Measurements from ENCODE around the gene F13A1. TPM values are rescaled to one million over a fixed set of nuclear protein-coding genes. Genes with fewer than 3 reads are reported as not detected.

Gene F13A1
- total RNA-seq, 2 experiments from 2014 or later: not detected

DNA sequence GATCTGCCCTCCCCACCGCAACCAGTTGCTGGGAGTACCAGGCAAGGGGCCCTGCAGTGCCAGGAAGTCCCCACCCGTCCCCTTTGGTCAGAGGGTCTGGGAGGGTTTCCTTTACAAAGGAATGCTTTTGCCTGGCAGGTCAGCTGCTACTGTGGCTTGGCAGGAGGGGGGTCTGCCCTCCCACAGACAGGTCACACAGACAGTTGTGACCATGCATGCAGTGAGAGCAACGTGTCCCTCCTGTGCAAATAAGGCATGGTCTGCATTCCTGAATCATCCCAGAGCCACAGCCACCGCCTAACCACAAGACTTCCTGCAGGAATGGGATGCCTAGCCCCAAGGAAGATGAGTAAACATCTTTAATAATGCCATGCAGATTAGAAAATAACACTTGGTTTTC lies 439 bp upstream of the F13A1 start:
- peaks cover 41% of the 10 kb centered on the region for H3K27me3 Mint-ChIP-seq
- no peaks in the 10 kb centered on the region for H3K4me1 Mint-ChIP-seq (ENCODE audit: low read depth)
- H3K27ac Mint-ChIP-seq: no peak overlapping the region
- intact Hi-C loops (cut with micrococcal nuclease): no loop called here
- no peak for DNase-seq
- no peaks in the 10 kb centered on the region for H3K36me3 Mint-ChIP-seq (ENCODE audit: low read depth)
- CTCF ChIA-PET: no interaction called here
- ATAC-seq: no peak
- POLR2A ChIA-PET: interaction anchor here (0.7 kb wide), 1 partner anchor 18 kb away, joined by 4 read pairs; no protein-coding TSS in a partner anchor
- H3K9me3 Mint-ChIP-seq: no peaks in the 10 kb centered on the region
- no peak overlapping the region for H3K4me3 Mint-ChIP-seq
- TF ChIP-seq, protein P1, sequence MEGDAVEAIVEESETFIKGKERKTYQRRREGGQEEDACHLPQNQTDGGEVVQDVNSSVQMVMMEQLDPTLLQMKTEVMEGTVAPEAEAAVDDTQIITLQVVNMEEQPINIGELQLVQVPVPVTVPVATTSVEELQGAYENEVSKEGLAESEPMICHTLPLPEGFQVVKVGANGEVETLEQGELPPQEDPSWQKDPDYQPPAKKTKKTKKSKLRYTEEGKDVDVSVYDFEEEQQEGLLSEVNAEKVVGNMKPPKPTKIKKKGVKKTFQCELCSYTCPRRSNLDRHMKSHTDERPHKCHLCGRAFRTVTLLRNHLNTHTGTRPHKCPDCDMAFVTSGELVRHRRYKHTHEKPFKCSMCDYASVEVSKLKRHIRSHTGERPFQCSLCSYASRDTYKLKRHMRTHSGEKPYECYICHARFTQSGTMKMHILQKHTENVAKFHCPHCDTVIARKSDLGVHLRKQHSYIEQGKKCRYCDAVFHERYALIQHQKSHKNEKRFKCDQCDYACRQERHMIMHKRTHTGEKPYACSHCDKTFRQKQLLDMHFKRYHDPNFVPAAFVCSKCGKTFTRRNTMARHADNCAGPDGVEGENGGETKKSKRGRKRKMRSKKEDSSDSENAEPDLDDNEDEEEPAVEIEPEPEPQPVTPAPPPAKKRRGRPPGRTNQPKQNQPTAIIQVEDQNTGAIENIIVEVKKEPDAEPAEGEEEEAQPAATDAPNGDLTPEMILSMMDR (IDR thresholded peaks at IDR 0.05): no peak

DNA sequence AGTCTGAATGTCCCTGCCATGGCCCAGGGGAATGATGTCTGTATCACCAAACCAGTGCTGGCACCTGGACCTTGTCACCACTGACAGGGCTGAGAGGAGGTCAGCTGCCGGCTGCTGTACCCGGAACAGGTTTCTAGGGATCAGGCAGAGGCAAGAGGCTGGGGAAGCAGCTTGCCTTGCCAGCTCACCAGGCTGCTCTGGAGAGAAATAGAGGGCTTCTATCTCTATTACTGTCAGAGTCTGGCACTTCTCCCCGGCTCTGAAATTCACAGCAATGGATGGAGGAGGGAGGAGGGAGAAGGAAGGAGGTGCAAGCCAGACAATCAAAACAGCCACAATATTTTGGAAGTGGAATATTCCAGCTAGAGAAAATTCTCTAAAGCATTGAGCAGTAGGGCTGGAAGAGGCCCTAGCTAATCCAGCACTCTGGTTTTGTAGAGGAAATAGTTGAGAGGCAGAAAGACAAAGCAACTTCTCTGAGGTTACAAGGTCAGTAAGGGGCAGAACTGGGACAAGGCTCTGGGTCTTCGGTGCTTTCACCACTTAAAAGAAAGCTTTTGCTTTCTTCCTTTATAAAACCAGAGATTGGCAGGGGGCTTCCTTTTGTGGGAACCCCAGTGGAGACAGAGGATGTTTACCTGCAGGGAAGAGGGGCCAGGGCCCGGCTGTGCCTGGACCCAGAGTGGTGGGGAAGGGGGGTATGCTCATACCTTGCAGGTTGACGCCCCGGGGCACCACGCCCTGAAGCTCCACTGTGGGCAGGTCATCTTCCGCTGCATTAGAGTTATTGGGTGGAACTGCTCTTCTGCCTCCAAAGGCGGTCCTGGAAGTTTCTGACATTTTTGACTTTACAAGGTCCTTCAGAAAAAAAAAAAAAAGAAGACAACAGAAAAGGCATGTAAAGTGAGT lies 2.4 kb downstream of the F13A1 start:
- no peak overlapping the region for H3K4me3 Mint-ChIP-seq
- TF ChIP-seq, protein P1 (IDR thresholded peaks at IDR 0.05): no peak
- no peaks in the 10 kb centered on the region for H3K36me3 Mint-ChIP-seq (ENCODE audit: low read depth)
- ChIA-PET POLR2A (no interaction called here), CTCF (no interaction called here)
- H3K27me3 Mint-ChIP-seq: peaks cover 47% of the 10 kb centered on the region
- H3K9me3 Mint-ChIP-seq: no peaks in the 10 kb centered on the region
- ATAC-seq (no peak), DNase-seq (no peak)
- H3K27ac Mint-ChIP-seq: no peak overlapping the region
- H3K4me1 Mint-ChIP-seq (ENCODE audit: low read depth): no peaks in the 10 kb centered on the region
- intact Hi-C loops (cut with micrococcal nuclease): no loop called here

DNA sequence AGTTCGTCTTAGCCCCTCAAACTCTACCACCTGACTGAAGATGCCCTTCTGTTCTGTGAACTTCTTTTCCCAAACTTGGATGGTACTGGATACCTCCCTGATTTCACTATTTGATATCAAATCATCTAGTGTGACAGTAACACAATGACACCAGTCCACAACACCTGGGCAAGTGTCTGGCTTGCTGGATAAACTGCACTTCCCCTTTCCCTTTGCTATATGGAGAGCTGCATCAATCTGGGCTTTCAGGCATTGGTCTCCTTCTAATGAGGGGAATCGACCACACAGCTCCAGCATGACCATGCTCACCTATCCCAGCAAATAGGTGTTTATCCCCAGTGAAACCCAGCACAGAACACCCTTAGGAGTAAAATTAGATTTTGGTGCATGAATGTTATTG lies 3.1 kb downstream of the F13A1 start:
- ChIA-PET CTCF (no interaction called here), POLR2A (no interaction called here)
- no peaks in the 10 kb centered on the region for H3K9me3 Mint-ChIP-seq
- no peak overlapping the region for H3K4me3 Mint-ChIP-seq
- no peaks in the 10 kb centered on the region for H3K36me3 Mint-ChIP-seq (ENCODE audit: low read depth)
- no peak for DNase-seq
- intact Hi-C loops (cut with micrococcal nuclease): no loop called here
- H3K27ac Mint-ChIP-seq: no peak overlapping the region
- TF ChIP-seq, protein P1 (IDR thresholded peaks at IDR 0.05): no peak
- no peak for ATAC-seq
- H3K27me3 Mint-ChIP-seq: peaks cover 45% of the 10 kb centered on the region
- no peaks in the 10 kb centered on the region for H3K4me1 Mint-ChIP-seq (ENCODE audit: low read depth)

DNA sequence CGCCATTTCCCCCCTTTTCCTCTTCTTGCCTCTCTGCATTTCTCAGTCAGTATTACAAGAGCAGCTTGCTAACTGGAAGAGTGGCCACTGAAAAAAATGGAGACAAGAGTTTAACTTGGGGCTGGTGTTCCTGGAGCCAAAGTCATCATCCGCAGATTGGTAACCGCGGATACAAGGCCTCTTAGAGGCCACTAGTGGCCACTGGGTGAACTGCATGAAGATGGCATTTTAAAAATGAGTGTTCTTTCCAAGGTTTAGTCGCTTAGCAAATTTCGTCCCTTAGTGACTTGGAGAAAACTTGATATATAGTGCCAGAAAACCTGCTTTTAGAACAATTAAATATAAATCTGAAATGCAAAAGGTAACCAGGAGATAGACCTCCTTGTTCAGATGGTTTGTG lies 4.8 kb downstream of the F13A1 start:
- intact Hi-C loops (cut with micrococcal nuclease): no loop called here
- ATAC-seq (peak; percentile 56), DNase-seq (peak; percentile 58)
- no peak overlapping the region for H3K4me3 Mint-ChIP-seq
- ChIA-PET CTCF (interaction anchor here (1.1 to 1.6 kb wide), 5 partner anchors 10 to 84 kb away, joined by 3 to 4 read pairs (median 3); no protein-coding TSS in a partner anchor), POLR2A (interaction anchor here (0.6 kb wide), 1 partner anchor 48 kb away, joined by 3 read pairs; no protein-coding TSS in a partner anchor)
- no peaks in the 10 kb centered on the region for H3K36me3 Mint-ChIP-seq (ENCODE audit: low read depth)
- H3K27ac Mint-ChIP-seq: no peak overlapping the region
- TF ChIP-seq, protein P1 (IDR thresholded peaks at IDR 0.05): peak; percentile 77
- peaks cover 34% of the 10 kb centered on the region for H3K27me3 Mint-ChIP-seq
- H3K4me1 Mint-ChIP-seq (ENCODE audit: low read depth): no peaks in the 10 kb centered on the region
- no peaks in the 10 kb centered on the region for H3K9me3 Mint-ChIP-seq

DNA sequence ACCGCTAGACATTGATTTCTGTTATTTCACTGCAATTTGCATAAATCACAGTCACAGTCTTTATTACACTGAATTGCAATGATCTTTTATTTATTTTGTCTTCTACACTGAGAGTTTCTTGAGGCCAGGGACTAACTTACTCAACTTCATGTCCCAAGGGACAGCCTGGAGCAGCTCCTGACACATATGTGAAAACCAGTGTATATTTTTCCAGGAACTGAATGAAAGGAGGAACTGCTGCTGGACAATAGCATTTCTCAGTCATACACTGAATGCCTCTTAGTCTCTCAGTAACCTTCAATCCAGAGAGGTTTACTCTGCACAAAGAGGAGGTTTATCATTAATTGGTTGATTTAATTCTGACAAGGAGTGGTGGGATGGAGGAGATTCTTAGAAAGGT lies 5.9 kb downstream of the F13A1 start:
- ChIA-PET CTCF (interaction anchor here (1.1 to 1.5 kb wide), 2 partner anchors 9 to 83 kb away, joined by 3 to 4 read pairs; no protein-coding TSS in a partner anchor), POLR2A (no interaction called here)
- no peak for DNase-seq
- no peaks in the 10 kb centered on the region for H3K36me3 Mint-ChIP-seq (ENCODE audit: low read depth)
- peaks cover 28% of the 10 kb centered on the region for H3K27me3 Mint-ChIP-seq
- intact Hi-C loops (cut with micrococcal nuclease): no loop called here
- no peak overlapping the region for H3K27ac Mint-ChIP-seq
- H3K4me1 Mint-ChIP-seq (ENCODE audit: low read depth): no peaks in the 10 kb centered on the region
- no peak for ATAC-seq
- H3K9me3 Mint-ChIP-seq: no peaks in the 10 kb centered on the region
- TF ChIP-seq, protein P1 (IDR thresholded peaks at IDR 0.05): no peak
- H3K4me3 Mint-ChIP-seq: no peak overlapping the region

Data from activated CD8-positive, alpha-beta T cell treated with anti-CD3 and anti-CD28 coated beads for 36 hours (primary cell).